GM12874 (cell line): ENCODE data around the gene ZNF480.

ENCODE experiments used
- TF ChIP-seq, protein P1 (sequence below): IDR thresholded peaks from 2 replicates; pipeline ENCODE4 v1.5.1; 2011; ENCODE audit warnings: low read depth, mild to moderate bottlenecking, control low read depth, low read length, moderate library complexity; ENCODE audit not compliant: insufficient read depth

ZNF480 gene

DNA sequence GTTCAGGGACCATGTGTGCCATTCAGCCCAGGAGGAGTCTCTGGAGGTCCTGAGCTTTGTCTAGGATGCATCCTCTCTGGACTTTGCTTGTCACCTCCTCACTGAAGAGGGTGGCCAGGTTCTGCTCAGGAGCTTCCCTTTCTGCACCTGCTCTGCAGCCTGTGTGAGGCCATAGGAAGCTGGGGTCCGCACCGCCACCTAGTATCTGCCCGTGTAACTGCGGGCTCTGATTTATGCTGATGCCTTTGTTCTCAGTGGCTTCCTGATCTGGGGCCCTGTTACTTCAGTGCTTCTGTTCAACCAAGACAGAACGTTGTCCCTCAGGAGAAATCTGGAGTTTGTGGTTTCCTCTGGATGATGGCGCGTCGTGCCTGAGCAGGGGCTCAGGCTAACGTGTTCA is 54.5 kb downstream of the ZNF480 start:
- TF ChIP-seq, protein P1, sequence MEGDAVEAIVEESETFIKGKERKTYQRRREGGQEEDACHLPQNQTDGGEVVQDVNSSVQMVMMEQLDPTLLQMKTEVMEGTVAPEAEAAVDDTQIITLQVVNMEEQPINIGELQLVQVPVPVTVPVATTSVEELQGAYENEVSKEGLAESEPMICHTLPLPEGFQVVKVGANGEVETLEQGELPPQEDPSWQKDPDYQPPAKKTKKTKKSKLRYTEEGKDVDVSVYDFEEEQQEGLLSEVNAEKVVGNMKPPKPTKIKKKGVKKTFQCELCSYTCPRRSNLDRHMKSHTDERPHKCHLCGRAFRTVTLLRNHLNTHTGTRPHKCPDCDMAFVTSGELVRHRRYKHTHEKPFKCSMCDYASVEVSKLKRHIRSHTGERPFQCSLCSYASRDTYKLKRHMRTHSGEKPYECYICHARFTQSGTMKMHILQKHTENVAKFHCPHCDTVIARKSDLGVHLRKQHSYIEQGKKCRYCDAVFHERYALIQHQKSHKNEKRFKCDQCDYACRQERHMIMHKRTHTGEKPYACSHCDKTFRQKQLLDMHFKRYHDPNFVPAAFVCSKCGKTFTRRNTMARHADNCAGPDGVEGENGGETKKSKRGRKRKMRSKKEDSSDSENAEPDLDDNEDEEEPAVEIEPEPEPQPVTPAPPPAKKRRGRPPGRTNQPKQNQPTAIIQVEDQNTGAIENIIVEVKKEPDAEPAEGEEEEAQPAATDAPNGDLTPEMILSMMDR: 0 out of 2 replicates have a peak, but pooled peaks have one; percentile 14

DNA sequence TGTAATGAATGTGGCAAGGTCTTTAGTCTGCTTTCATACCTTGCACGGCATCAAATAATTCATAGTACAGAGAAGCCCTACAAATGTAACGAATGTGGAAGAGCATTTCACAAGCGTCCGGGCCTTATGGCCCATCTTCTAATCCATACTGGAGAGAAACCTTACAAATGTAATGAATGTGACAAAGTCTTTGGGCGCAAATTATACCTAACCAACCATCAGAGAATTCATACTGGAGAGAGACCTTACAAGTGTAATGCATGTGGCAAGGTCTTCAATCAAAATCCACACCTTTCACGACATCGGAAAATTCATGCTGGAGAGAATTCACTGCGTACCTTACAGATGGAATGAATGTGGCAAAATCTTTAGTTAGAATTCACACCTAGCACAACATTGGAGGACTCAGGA is 69.5 kb downstream of the ZNF480 start:
- TF ChIP-seq, protein P1: no peak

DNA sequence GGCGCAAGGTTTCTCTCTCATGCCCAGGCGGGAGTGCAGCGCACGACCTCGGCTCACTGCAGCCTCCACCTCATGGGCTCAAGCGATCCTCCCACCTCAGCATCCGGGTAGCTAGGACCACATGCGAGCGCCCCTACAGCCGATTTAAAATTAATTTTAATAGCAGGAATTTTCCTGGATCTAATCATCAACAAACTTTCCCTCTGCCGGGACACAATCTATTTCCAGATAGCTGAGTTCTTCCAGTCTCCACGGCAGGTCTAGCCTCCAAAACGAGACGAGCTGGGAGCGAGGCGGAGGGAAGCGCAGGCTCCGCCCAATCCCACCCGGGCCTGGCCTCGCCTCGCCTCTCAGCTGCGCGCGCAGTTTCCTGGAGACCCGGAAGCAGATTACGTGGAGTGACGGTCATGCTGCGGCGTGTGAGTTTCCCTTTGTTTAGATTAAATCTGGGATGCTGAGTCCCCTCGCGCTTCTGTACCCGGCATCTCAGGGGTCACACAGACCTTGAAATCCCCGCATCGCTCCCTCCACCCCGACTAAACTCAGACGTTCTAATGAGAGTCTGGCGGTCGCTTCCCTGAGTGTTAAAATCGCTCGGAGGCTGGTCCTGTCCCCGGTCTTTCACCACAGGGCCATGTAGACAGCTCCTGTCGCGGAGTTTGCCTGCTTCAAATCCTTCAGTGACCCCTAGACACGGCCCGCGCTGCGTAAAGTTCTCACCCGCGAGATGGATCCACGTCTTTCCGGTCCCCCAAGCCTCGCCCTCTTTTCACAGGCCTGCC is 72.8 kb downstream of the ZNF480 start, which contains the start of gene ZNF880:
ZNF880 (plus strand) TSS at position 365 of the 782 bp plus-strand sequence; CDS start at position 408, 43 bp downstream.
- TF ChIP-seq, protein P1: no peak

DNA sequence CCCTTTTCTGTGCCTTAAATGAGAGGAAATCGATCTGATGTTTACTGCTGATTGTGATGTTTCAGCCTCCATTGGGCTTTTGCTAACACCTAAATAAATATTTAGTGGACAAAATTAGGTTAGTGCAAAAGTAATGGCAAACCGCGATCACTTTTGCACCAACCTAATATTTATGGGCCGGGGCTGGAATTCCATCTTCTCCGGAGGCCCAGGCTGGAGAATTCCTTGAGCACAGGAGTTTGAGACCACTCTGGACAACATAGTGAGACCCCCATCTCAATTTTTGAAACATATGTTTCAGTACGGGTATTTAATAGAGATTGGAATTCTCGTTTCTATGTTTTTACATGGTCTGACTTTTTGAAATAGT is 73.4 kb downstream of the ZNF480 start:
- TF ChIP-seq, protein P1: no peak
